ENCODE results near the gene CARD11. TPM values are rescaled to one million over a fixed set of nuclear protein-coding genes. Genes with fewer than 3 reads are reported as not detected.

The CARD11 gene
- total and polyA plus RNA-seq, 2 of the 4 experiments (the other 2 are of a cell fraction): 0.18 to 0.26 TPM

- Histone ChIP-seq H2AK5ac (ENCODE audit: low read depth, low read length) (no peak overlapping the region), H3K27me3 (ENCODE audit: control insufficient read depth, insufficient read depth, low read length) (peaks cover 27% of the 10 kb centered on the region; the same call in 1 of the 2 replicates), H2BK120ac (ENCODE audit: low read depth, low read length) (no peak overlapping the region), H4K8ac (ENCODE audit: low read depth in 2 of 2, low read length in 2 of 2) (no peak overlapping the region), H3K4ac (ENCODE audit: low read depth, low read length) (no peak overlapping the region), H3K18ac (ENCODE audit: low read depth, low read length) (no peak overlapping the region), H4K91ac (ENCODE audit: insufficient read depth, low read depth, low read length) (no peak overlapping the region), H2AK9ac (replicated peaks; ENCODE audit: low read depth, low read length, poor library complexity) (no peak overlapping the region), H3K27ac (ENCODE audit: insufficient read depth, low read length) (no peak overlapping the region), H3K56ac (ENCODE audit: extremely low read depth, insufficient read depth, low read length) (no peak overlapping the region), H3K79me1 (ENCODE audit: low read depth in 1 of 2, low read length in 2 of 2) (no peaks in the 10 kb centered on the region), H3K9me1 (ENCODE audit: insufficient read depth, low read length) (no peaks in the 10 kb centered on the region), H2BK15ac (ENCODE audit: low read depth, low read length) (no peak overlapping the region), H3K9ac (ENCODE audit: low read depth, low read length) (no peak overlapping the region), H4K5ac (ENCODE audit: low read depth, low read length) (no peak overlapping the region), H2AFZ (replicated peaks; ENCODE audit: low read length, poor library complexity) (no peak overlapping the region), H3K9me3 (ENCODE audit: control insufficient read depth, insufficient read depth, low read length) (no peaks in the 10 kb centered on the region), H3K23ac (ENCODE audit: low read depth, low read length) (no peak overlapping the region), H2BK20ac (ENCODE audit: low read depth, low read length) (no peak overlapping the region), H3K4me3 (ENCODE audit: insufficient read depth, low read depth, low read length) (no peak overlapping the region), H3K4me1 (ENCODE audit: control insufficient read depth, insufficient read depth, low read length) (no peaks in the 10 kb centered on the region), H2BK5ac (ENCODE audit: low read depth, low read length, poor library complexity, severe bottlenecking) (no peak overlapping the region), H3K14ac (replicated peaks; ENCODE audit: low read depth, low read length) (no peak overlapping the region), H3K4me2 (ENCODE audit: low read depth, low read length) (no peak overlapping the region), H4K20me1 (ENCODE audit: insufficient read depth, low read length) (no peaks in the 10 kb centered on the region), H3K36me3 (ENCODE audit: control insufficient read depth, insufficient read depth, low read length) (no peaks in the 10 kb centered on the region)
- in situ Hi-C loops (cut with MboI; ENCODE audit: low sequenced_read_pairs) (no loop called here), dilution Hi-C loops (cut with HindIII; ENCODE audit: low sequenced_read_pairs, unreplicated experiment) (no loop called here), intact Hi-C loops (cut with micrococcal nuclease) (no loop called here)
- ATAC-seq (ENCODE audit: low read depth): no peak
- WGBS, 2 experiments (ENCODE audit: extremely low coverage in 2 of 2, insufficient read length in 1 of 2): 35% methylated on average over 8 of the region's 22 CpGs; no CpG with 5 or more reads in 1 of the 2 experiments
- ChIA-PET POLR2A (ENCODE audit: unreplicated experiment) (no interaction called here), CTCF (no interaction called here)
- DNase-seq: no peak
- no TSS peak for BruUV-seq (replicated peaks)
- TF ChIP-seq RCOR1 (IDR thresholded peaks at IDR 0.05; ENCODE audit: insufficient replicate concordance, low read length) (no peak), MXI1 (IDR thresholded peaks at IDR 0.05; ENCODE audit: borderline replicate concordance, low read depth, low read length) (no peak), MAZ (IDR thresholded peaks at IDR 0.05; ENCODE audit: borderline replicate concordance, low read depth, low read length) (no peak), MAFK (IDR thresholded peaks at IDR 0.05; ENCODE audit: low read depth, low read length) (no peak), CEBPB (IDR thresholded peaks at IDR 0.05; ENCODE audit: low read depth, low read length) (no peak), RAD21 (IDR thresholded peaks at IDR 0.05; ENCODE audit: low read length) (no peak)
Measured at GRCh38 chr7:2924866-2925840, 118.5 kb downstream of the CARD11 start.

Data from IMR-90 (cell line).